ENCODE measurements around the gene TULP1.
A peak's percentile ranks its signal among the peaks of the same experiment; 100 is the strongest.

The TULP1 gene

DNA sequence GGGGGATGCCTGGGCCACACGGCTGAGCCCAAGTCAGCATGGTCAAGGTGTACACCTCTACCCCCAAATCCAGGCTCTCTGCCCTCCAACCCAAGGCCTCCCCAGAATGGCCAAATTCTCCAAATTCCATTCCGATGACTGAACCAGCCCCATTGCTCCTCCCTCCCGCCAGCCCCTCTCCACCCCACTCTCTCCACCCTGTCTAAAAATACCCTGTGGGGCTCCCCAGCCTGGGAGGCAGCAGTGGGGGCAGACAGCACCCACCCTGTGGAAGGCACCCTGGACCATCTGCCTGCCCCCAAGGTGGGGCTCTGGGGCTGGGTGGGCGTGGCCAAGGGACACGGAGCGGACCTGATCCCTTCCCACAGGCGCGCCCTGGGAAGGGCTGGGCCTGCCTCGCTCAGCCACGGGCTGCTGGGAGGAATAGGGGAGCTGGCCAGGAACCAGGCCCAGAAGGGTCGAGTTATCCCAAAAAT is 27.3 kb downstream of the TULP1 start:
- Histone ChIP-seq H3K27me3 (replicated peaks in 2 of 5; ENCODE audit: control insufficient read depth in 4 of 5, insufficient read depth in 5 of 5, low read length in 4 of 5) (no peaks in the 10 kb centered on the region), H3K27ac (ENCODE audit: insufficient read depth in 1 of 2, low read depth in 1 of 2, low read length in 2 of 2, poor library complexity in 1 of 2, severe bottlenecking in 2 of 2) (peak overlapping the region in 1 of 2 experiments; percentile 25), H3K4me1 (ENCODE audit: control extremely low read depth in 1 of 4, control insufficient read depth in 4 of 4, insufficient read depth in 4 of 4, low read length in 3 of 4) (peaks cover 0 to 57% (median 25%) of the 10 kb centered on the region in 4 experiments), H3K36me3 (ENCODE audit: control insufficient read depth in 4 of 4, insufficient read depth in 4 of 4, low read length in 3 of 4) (no peaks in the 10 kb centered on the region), H3K9me3 (ENCODE audit: control extremely low read depth in 1 of 5, control insufficient read depth in 4 of 5, insufficient read depth in 2 of 5, low read depth in 1 of 5, low read length in 4 of 5) (no peaks in the 10 kb centered on the region), H3K4me3 (ENCODE audit: control insufficient read depth in 1 of 7, extremely low read depth in 1 of 7, insufficient read depth in 4 of 7, low read depth in 2 of 7, low read length in 6 of 7) (no peak overlapping the region)
- DNase-seq = no peak
- 98% methylated on average over 8 of the region's 11 CpGs for WGBS (ENCODE audit: insufficient coverage)
- ChIA-PET CTCF (no interaction called here), POLR2A (no interaction called here)

GRCh38 chr6:35484921-35485392 is 27.7 kb downstream of the TULP1 start:
- CTCF ChIA-PET = interaction anchor here (1.3 kb wide), 1 partner anchor 46 kb away, joined by 3 read pairs; no protein-coding TSS in a partner anchor
- Histone ChIP-seq H3K27ac (ENCODE audit: insufficient read depth in 1 of 2, low read depth in 1 of 2, low read length in 2 of 2, poor library complexity in 1 of 2, severe bottlenecking in 2 of 2) (no peak overlapping the region), H3K9me3 (ENCODE audit: control extremely low read depth in 1 of 5, control insufficient read depth in 4 of 5, insufficient read depth in 2 of 5, low read depth in 1 of 5, low read length in 4 of 5) (no peaks in the 10 kb centered on the region), H3K4me1 (ENCODE audit: control extremely low read depth in 1 of 4, control insufficient read depth in 4 of 4, insufficient read depth in 4 of 4, low read length in 3 of 4) (peaks cover 0 to 54% (median 22%) of the 10 kb centered on the region in 4 experiments), H3K4me3 (ENCODE audit: control insufficient read depth in 1 of 7, extremely low read depth in 1 of 7, insufficient read depth in 4 of 7, low read depth in 2 of 7, low read length in 6 of 7) (no peak overlapping the region), H3K27me3 (replicated peaks in 2 of 5; ENCODE audit: control insufficient read depth in 4 of 5, insufficient read depth in 5 of 5, low read length in 4 of 5) (no peaks in the 10 kb centered on the region), H3K36me3 (ENCODE audit: control insufficient read depth in 4 of 4, insufficient read depth in 4 of 4, low read length in 3 of 4) (no peaks in the 10 kb centered on the region)
- 93% methylated on average over 6 of the region's 7 CpGs for WGBS (ENCODE audit: insufficient coverage)
- POLR2A ChIA-PET = no interaction called here
- no peak for DNase-seq

DNA sequence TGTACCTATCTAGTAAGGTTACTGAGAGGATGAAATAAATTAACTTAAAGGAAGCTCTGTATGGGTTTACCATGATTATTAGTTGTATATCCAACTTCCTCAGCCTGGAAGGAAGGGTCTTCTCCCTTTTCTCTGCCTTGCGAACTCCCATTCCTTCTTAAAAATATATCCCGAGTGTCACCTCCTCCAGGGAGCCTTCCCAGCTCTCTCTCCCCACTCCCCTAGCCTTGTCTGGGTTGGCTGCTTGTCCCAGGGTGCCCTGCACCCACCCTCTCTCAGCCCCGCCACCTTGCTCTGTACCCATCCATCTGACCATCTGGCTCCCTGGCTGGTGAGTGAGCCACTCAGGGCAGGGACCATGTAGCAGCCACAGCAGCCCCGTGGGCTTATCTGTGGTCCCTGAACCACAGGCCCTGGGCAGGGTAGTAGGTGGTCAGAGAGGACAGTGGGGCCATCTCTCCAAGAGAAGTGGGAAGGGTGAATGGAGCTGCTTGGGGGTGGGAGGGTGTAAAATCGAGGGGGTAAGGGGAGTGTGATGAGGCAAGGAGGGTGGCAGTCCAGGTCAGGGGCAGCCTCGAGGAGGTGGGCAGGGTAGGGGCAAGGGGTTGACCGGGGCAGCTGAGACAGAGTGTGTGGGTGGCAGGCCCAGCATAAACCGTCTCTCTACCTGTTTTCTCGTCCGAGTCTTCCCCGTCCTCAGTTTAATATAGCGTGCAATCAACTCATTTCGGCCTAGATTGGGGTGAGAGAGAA is 28.6 kb downstream of the TULP1 start:
- ChIA-PET CTCF (interaction anchor here (1.1 to 1.5 kb wide), 3 partner anchors 12 to 47 kb away, joined by 3 read pairs; no protein-coding TSS in a partner anchor), POLR2A (no interaction called here)
- no peak for DNase-seq
- Histone ChIP-seq H3K9me3 (ENCODE audit: control extremely low read depth in 1 of 5, control insufficient read depth in 4 of 5, insufficient read depth in 2 of 5, low read depth in 1 of 5, low read length in 4 of 5) (no peaks in the 10 kb centered on the region), H3K4me1 (ENCODE audit: control extremely low read depth in 1 of 4, control insufficient read depth in 4 of 4, insufficient read depth in 4 of 4, low read length in 3 of 4) (peaks cover 0 to 53% (median 18%) of the 10 kb centered on the region in 4 experiments), H3K27ac (ENCODE audit: insufficient read depth in 1 of 2, low read depth in 1 of 2, low read length in 2 of 2, poor library complexity in 1 of 2, severe bottlenecking in 2 of 2) (no peak overlapping the region), H3K27me3 (replicated peaks in 2 of 5; ENCODE audit: control insufficient read depth in 4 of 5, insufficient read depth in 5 of 5, low read length in 4 of 5) (no peaks in the 10 kb centered on the region), H3K36me3 (ENCODE audit: control insufficient read depth in 4 of 4, insufficient read depth in 4 of 4, low read length in 3 of 4) (no peaks in the 10 kb centered on the region), H3K4me3 (ENCODE audit: control insufficient read depth in 1 of 7, extremely low read depth in 1 of 7, insufficient read depth in 4 of 7, low read depth in 2 of 7, low read length in 6 of 7) (no peak overlapping the region)
- WGBS (ENCODE audit: insufficient coverage) = 100% methylated on average over 4 of the region's 13 CpGs

GRCh38 chr6:35483490-35483889 is 29.2 kb downstream of the TULP1 start:
- 100% methylated on average over 2 of the region's 3 CpGs for WGBS (ENCODE audit: insufficient coverage)
- no peaks in the 10 kb centered on the region for H3K36me3 ChIP-seq (ENCODE audit: control insufficient read depth in 4 of 4, insufficient read depth in 4 of 4, low read length in 3 of 4)
- no peaks in the 10 kb centered on the region for H3K9me3 ChIP-seq (ENCODE audit: control extremely low read depth in 1 of 5, control insufficient read depth in 4 of 5, insufficient read depth in 2 of 5, low read depth in 1 of 5, low read length in 4 of 5)
- no peak overlapping the region for H3K27ac ChIP-seq (ENCODE audit: insufficient read depth in 1 of 2, low read depth in 1 of 2, low read length in 2 of 2, poor library complexity in 1 of 2, severe bottlenecking in 2 of 2)
- peaks cover 0 to 47% (median 14%) of the 10 kb centered on the region in 4 experiments for H3K4me1 ChIP-seq (ENCODE audit: control extremely low read depth in 1 of 4, control insufficient read depth in 4 of 4, insufficient read depth in 4 of 4, low read length in 3 of 4)
- H3K27me3 ChIP-seq (replicated peaks in 2 of 5; ENCODE audit: control insufficient read depth in 4 of 5, insufficient read depth in 5 of 5, low read length in 4 of 5) = no peaks in the 10 kb centered on the region
- H3K4me3 ChIP-seq (ENCODE audit: control insufficient read depth in 1 of 7, extremely low read depth in 1 of 7, insufficient read depth in 4 of 7, low read depth in 2 of 7, low read length in 6 of 7) = no peak overlapping the region
- no peak for DNase-seq
- ChIA-PET CTCF (interaction anchor here (1.1 to 1.5 kb wide), 3 partner anchors 13 to 47 kb away, joined by 3 read pairs; no protein-coding TSS in a partner anchor), POLR2A (no interaction called here)

DNA sequence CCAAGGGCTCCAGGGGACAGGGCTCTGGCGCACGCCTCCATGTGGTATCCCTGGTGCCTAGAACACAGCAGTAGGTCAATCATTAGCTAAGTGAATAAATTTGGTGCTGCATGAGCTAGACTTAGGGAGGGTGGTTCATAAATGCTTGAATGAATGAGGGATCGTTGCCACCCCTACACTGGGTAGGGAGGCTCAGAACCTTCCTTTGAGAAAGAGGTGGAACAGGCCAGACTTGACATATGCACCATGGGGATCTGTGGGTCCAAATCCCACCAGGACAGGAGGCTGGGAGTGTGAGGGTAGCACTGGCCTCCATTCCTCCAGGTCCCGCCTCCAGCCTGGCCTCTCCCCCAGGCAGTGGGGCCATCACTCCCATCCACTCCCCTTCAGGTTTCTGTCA is 29.6 kb downstream of the TULP1 start:
- CTCF ChIA-PET = interaction anchor here (0.9 to 1.5 kb wide), 3 partner anchors 13 to 41 kb away, joined by 3 read pairs; no protein-coding TSS in a partner anchor
- Histone ChIP-seq H3K4me3 (ENCODE audit: control insufficient read depth in 1 of 7, extremely low read depth in 1 of 7, insufficient read depth in 4 of 7, low read depth in 2 of 7, low read length in 6 of 7) (no peak overlapping the region), H3K27ac (ENCODE audit: insufficient read depth in 1 of 2, low read depth in 1 of 2, low read length in 2 of 2, poor library complexity in 1 of 2, severe bottlenecking in 2 of 2) (no peak overlapping the region), H3K4me1 (ENCODE audit: control extremely low read depth in 1 of 4, control insufficient read depth in 4 of 4, insufficient read depth in 4 of 4, low read length in 3 of 4) (peaks cover 0 to 43% (median 10%) of the 10 kb centered on the region in 4 experiments), H3K9me3 (ENCODE audit: control extremely low read depth in 1 of 5, control insufficient read depth in 4 of 5, insufficient read depth in 2 of 5, low read depth in 1 of 5, low read length in 4 of 5) (no peaks in the 10 kb centered on the region), H3K36me3 (ENCODE audit: control insufficient read depth in 4 of 4, insufficient read depth in 4 of 4, low read length in 3 of 4) (no peaks in the 10 kb centered on the region), H3K27me3 (replicated peaks in 2 of 5; ENCODE audit: control insufficient read depth in 4 of 5, insufficient read depth in 5 of 5, low read length in 4 of 5) (no peaks in the 10 kb centered on the region)
- POLR2A ChIA-PET = no interaction called here
- WGBS (ENCODE audit: insufficient coverage) = 97% methylated on average over 4 of the region's 4 CpGs
- no peak for DNase-seq

DNA sequence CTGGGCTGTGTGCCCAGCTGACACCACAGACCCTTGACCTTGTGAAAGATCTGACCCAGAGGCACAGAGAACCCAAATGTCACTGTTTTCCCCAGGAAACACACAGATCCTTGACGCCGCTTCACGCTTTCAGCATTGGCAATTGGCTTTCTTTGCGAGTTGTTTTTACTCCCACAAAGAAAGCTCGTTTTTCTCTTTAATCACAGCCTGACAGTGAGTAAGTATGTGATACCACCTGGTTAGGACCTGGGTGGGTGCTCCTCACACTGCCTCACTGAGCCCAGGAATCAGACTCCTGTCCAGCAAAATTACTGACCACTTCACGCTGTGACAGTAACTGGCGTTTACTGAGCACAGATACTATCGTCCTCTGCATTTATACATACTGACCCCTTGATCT is 31.5 kb downstream of the TULP1 start:
- 95% methylated on average over 5 of the region's 8 CpGs for WGBS (ENCODE audit: insufficient coverage)

DNA sequence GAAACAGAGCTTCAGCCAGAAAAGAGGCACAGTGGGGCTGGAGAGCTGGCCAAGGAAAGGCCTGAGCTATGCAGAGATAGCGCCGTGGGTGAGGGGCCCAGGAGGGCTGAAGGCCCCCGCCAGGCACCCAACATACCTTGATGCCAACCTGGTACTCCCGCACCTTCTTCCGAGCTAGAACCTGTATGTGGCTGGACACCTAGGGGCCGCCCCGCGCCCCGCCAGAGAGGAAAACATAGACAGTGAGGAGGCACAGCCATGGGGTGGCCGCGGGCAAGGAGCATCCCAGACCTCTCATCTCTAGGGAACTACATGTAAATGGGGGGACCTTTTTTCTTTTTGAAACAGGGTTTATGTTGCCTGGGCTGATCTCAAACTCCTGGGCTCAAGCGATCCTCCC is 32.5 kb downstream of the TULP1 start:
- CTCF ChIA-PET = interaction anchor here (0.9 kb wide), 1 partner anchor 27 kb away, joined by 3 read pairs; no protein-coding TSS in a partner anchor
- DNase-seq = no peak
- H3K27ac ChIP-seq (ENCODE audit: insufficient read depth in 1 of 2, low read depth in 1 of 2, low read length in 2 of 2, poor library complexity in 1 of 2, severe bottlenecking in 2 of 2) = no peak overlapping the region
- H3K4me1 ChIP-seq (ENCODE audit: control extremely low read depth in 1 of 4, control insufficient read depth in 4 of 4, insufficient read depth in 4 of 4, low read length in 3 of 4) = peaks cover 0 to 27% (median 4%) of the 10 kb centered on the region in 4 experiments
- H3K9me3 ChIP-seq (ENCODE audit: control extremely low read depth in 1 of 5, control insufficient read depth in 4 of 5, insufficient read depth in 2 of 5, low read depth in 1 of 5, low read length in 4 of 5) = peaks cover 0 to 4% (median 0%) of the 10 kb centered on the region in 5 experiments
- no peak overlapping the region for H3K4me3 ChIP-seq (ENCODE audit: control insufficient read depth in 1 of 7, extremely low read depth in 1 of 7, insufficient read depth in 4 of 7, low read depth in 2 of 7, low read length in 6 of 7)
- peaks cover 0 to 3% (median 0%) of the 10 kb centered on the region in 4 experiments for H3K36me3 ChIP-seq (ENCODE audit: control insufficient read depth in 4 of 4, insufficient read depth in 4 of 4, low read length in 3 of 4)
- 100% methylated on average over 3 of the region's 12 CpGs for whole genome bisulfite sequencing (ENCODE audit: insufficient coverage)
- POLR2A ChIA-PET = interaction anchor here (0.5 kb wide), 1 partner anchor 132 kb away, joined by 3 read pairs; no protein-coding TSS in a partner anchor
- H3K27me3 ChIP-seq (replicated peaks in 2 of 5; ENCODE audit: control insufficient read depth in 4 of 5, insufficient read depth in 5 of 5, low read length in 4 of 5) = no peaks in the 10 kb centered on the region

More for the DNA sequence above, 31.5 kb downstream of the TULP1 start:
- Histone ChIP-seq H3K36me3 (ENCODE audit: control insufficient read depth in 4 of 4, insufficient read depth in 4 of 4, low read length in 3 of 4) (no peaks in the 10 kb centered on the region), H3K4me1 (ENCODE audit: control extremely low read depth in 1 of 4, control insufficient read depth in 4 of 4, insufficient read depth in 4 of 4, low read length in 3 of 4) (peaks cover 0 to 33% (median 4%) of the 10 kb centered on the region in 4 experiments), H3K27ac (ENCODE audit: insufficient read depth in 1 of 2, low read depth in 1 of 2, low read length in 2 of 2, poor library complexity in 1 of 2, severe bottlenecking in 2 of 2) (no peak overlapping the region), H3K27me3 (replicated peaks in 2 of 5; ENCODE audit: control insufficient read depth in 4 of 5, insufficient read depth in 5 of 5, low read length in 4 of 5) (no peaks in the 10 kb centered on the region), H3K4me3 (ENCODE audit: control insufficient read depth in 1 of 7, extremely low read depth in 1 of 7, insufficient read depth in 4 of 7, low read depth in 2 of 7, low read length in 6 of 7) (no peak overlapping the region), H3K9me3 (ENCODE audit: control extremely low read depth in 1 of 5, control insufficient read depth in 4 of 5, insufficient read depth in 2 of 5, low read depth in 1 of 5, low read length in 4 of 5) (peaks cover 0 to 4% (median 0%) of the 10 kb centered on the region in 5 experiments)
- no peak for DNase-seq
- ChIA-PET POLR2A (no interaction called here), CTCF (interaction anchor here (1.1 to 1.5 kb wide), 4 partner anchors 9 to 185 kb away, joined by 3 to 4 read pairs (median 3); no protein-coding TSS in a partner anchor)
